OCI-LY1 (cell line): ENCODE data around the gene SYCP1.

ENCODE experiments used
- H2AFZ ChIP-seq: fragments of 200-600 bp; sonication (generic), shearing (Covaris generic); 2 replicates; pipeline ENCODE4 v1.6.0; 2014; ENCODE audit warnings: antibody characterized with exemption, mild to moderate bottlenecking, low read length
- H3F3A ChIP-seq: fragments of 200-600 bp; sonication (generic), shearing (Covaris generic); 2 replicates; pipeline ENCODE4 v1.6.0; 2014; ENCODE audit warnings: mild to moderate bottlenecking, antibody characterized with exemption, low read length, moderate library complexity; ENCODE audit not compliant: insufficient read depth
- H3K27ac ChIP-seq: fragments of 200-600 bp; sonication (generic); 2 replicates; pipeline ENCODE4 v1.5.1; 2014; ENCODE audit warnings: low read length, mixed run types, mild to moderate bottlenecking, low read depth; ENCODE audit not compliant: poor library complexity, severe bottlenecking
- H3K27me3 ChIP-seq: fragments of 200-600 bp; sonication (generic); 2 replicates; pipeline ENCODE4 v1.6.0; 2014; ENCODE audit warnings: antibody characterized with exemption, mild to moderate bottlenecking, low read length, moderate library complexity; ENCODE audit not compliant: insufficient read depth
- H3K36me3 ChIP-seq: fragments of 200-600 bp; sonication (generic); 2 replicates; pipeline ENCODE4 v1.6.1; 2014; ENCODE audit warnings: mild to moderate bottlenecking, antibody characterized with exemption, low read length, moderate library complexity, mixed read lengths; ENCODE audit not compliant: insufficient read depth
- H3K4me1 ChIP-seq: fragments of 200-600 bp; sonication (generic); 2 replicates; pipeline ENCODE4 v1.5.1; 2014; ENCODE audit warnings: mild to moderate bottlenecking, low read length, moderate library complexity; ENCODE audit not compliant: insufficient read depth, severe bottlenecking
- H3K4me2 ChIP-seq: fragments of 200-600 bp; sonication (generic), shearing (Covaris generic); 2 replicates; pipeline ENCODE4 v1.6.1; 2014; ENCODE audit warnings: low read length
- H3K4me3 ChIP-seq: fragments of 200-600 bp; sonication (generic); 2 replicates; pipeline ENCODE4 v1.5.1; 2014; ENCODE audit warnings: low read length, low read depth, mild to moderate bottlenecking, mixed read lengths; ENCODE audit not compliant: poor library complexity, severe bottlenecking
- H3K79me2 ChIP-seq: fragments of 200-600 bp; shearing (Covaris generic); 2 replicates; pipeline ENCODE4 v1.6.1; 2016; ENCODE audit warnings: mixed run types, low read length, mixed read lengths; ENCODE audit not compliant: insufficient read depth
- H3K9ac ChIP-seq: fragments of 200-600 bp; sonication (generic), shearing (Covaris generic); 2 replicates; pipeline ENCODE4 v1.6.1; 2014; ENCODE audit warnings: mild to moderate bottlenecking, low read length, mixed read lengths
- H3K9me2 ChIP-seq: fragments of 200-600 bp; sonication (generic), shearing (Covaris generic); 2 replicates; pipeline ENCODE4 v1.6.1; 2014; ENCODE audit warnings: low read depth, mild to moderate bottlenecking, low read length, mixed read lengths
- H3K9me3 ChIP-seq: fragments of 200-600 bp; shearing (Covaris generic); 2 replicates; pipeline ENCODE4 v1.6.1; 2014; ENCODE audit warnings: low read length, mixed read lengths
- H4K20me1 ChIP-seq: fragments of 200-600 bp; sonication (generic), shearing (Covaris generic); 2 replicates; pipeline ENCODE4 v1.6.0; 2016; ENCODE audit warnings: mild to moderate bottlenecking, low read length; ENCODE audit not compliant: insufficient read depth
- CTCF ChIP-seq: fragments of 200-600 bp; sonication (generic), shearing (Covaris generic); IDR thresholded peaks from 2 replicates; pipeline ENCODE4 v1.5.1; 2017; ENCODE audit warnings: mild to moderate bottlenecking, antibody characterized with exemption, low read length, moderate library complexity, mixed read lengths
- EZH2 ChIP-seq: fragments of 200-600 bp; sonication (generic), shearing (Covaris generic); IDR thresholded peaks from 2 replicates; pipeline ENCODE4 v1.8.0; 2017; ENCODE audit warnings: borderline replicate concordance, mixed run types, mild to moderate bottlenecking, antibody characterized with exemption, low read length, moderate library complexity, mixed read lengths

The SYCP1 gene

GRCh38 chr1:114854693-114855320, at the start of gene SYCP1:
SYCP1 (plus strand) TSS chr1:114854863; CDS start chr1:114855465, 602 bp downstream.
- no peak within 1 kb of the TSS for H3K27ac ChIP-seq
- TF ChIP-seq EZH2 = no peak
- no peaks in the 10 kb centered on the region for H3K36me3 ChIP-seq
- H3K9me3 ChIP-seq = no peaks in the 10 kb centered on the region
- H3K9ac ChIP-seq = no peak within 1 kb of the TSS
- H3F3A ChIP-seq = no peaks in the 10 kb centered on the region
- H2AFZ ChIP-seq = no peak within 1 kb of the TSS
- H3K4me2 ChIP-seq = no peak within 1 kb of the TSS
- no peaks in the 10 kb centered on the region for H3K4me1 ChIP-seq
- H4K20me1 ChIP-seq = no peaks in the 10 kb centered on the region
- no peaks in the 10 kb centered on the region for H3K9me2 ChIP-seq
- H3K79me2 ChIP-seq = no peaks in the 10 kb centered on the region
- no peak within 1 kb of the TSS for H3K4me3 ChIP-seq
- no peaks in the 10 kb centered on the region for H3K27me3 ChIP-seq

GRCh38 chr1:114819869-114820268, 34.8 kb upstream of the SYCP1 start:
- Histone ChIP-seq H3K4me3 (no peak overlapping the region), H3K4me2 (no peak overlapping the region), H3K27ac (no peak overlapping the region), H3K36me3 (no peaks in the 10 kb centered on the region), H3K79me2 (no peaks in the 10 kb centered on the region), H3K9ac (no peak overlapping the region), H3K9me3 (no peaks in the 10 kb centered on the region), H4K20me1 (no peaks in the 10 kb centered on the region), H3F3A (no peaks in the 10 kb centered on the region), H2AFZ (no peak overlapping the region), H3K27me3 (0 out of 2 replicates have a peak, but pooled peaks cover 3% of the 10 kb centered on the region), H3K9me2 (no peaks in the 10 kb centered on the region), H3K4me1 (no peaks in the 10 kb centered on the region)
- TF ChIP-seq EZH2 = no peak

- Histone ChIP-seq H3K27ac (no peak overlapping the region), H3F3A (no peaks in the 10 kb centered on the region), H3K4me3 (no peak overlapping the region), H3K9ac (no peak overlapping the region), H3K36me3 (no peaks in the 10 kb centered on the region), H3K9me3 (no peaks in the 10 kb centered on the region), H3K9me2 (no peaks in the 10 kb centered on the region), H3K4me1 (no peaks in the 10 kb centered on the region), H3K79me2 (no peaks in the 10 kb centered on the region), H3K27me3 (0 out of 2 replicates have a peak, but pooled peaks cover 3% of the 10 kb centered on the region), H2AFZ (no peak overlapping the region), H3K4me2 (no peak overlapping the region), H4K20me1 (no peaks in the 10 kb centered on the region)
- TF ChIP-seq CTCF = no peak
- TF ChIP-seq EZH2 = no peak
These were observed 34.3 kb upstream of the SYCP1 start for GRCh38 chr1:114820392-114820791.

GRCh38 chr1:114821978-114822377, 32.7 kb upstream of the SYCP1 start:
- Histone ChIP-seq H3K4me2 (no peak overlapping the region), H3K9ac (no peak overlapping the region), H3K27ac (no peak overlapping the region), H3K9me2 (no peaks in the 10 kb centered on the region), H3K27me3 (0 out of 2 replicates have a peak, but pooled peaks cover 3% of the 10 kb centered on the region), H2AFZ (no peak overlapping the region), H3K9me3 (no peaks in the 10 kb centered on the region), H3K79me2 (no peaks in the 10 kb centered on the region), H3K4me1 (no peaks in the 10 kb centered on the region), H3F3A (no peaks in the 10 kb centered on the region), H3K36me3 (no peaks in the 10 kb centered on the region), H4K20me1 (no peaks in the 10 kb centered on the region), H3K4me3 (no peak overlapping the region)
- no peak for TF ChIP-seq EZH2
- TF ChIP-seq CTCF = no peak
